ENCODE data around the gene DKK3.

The DKK3 gene

DNA sequence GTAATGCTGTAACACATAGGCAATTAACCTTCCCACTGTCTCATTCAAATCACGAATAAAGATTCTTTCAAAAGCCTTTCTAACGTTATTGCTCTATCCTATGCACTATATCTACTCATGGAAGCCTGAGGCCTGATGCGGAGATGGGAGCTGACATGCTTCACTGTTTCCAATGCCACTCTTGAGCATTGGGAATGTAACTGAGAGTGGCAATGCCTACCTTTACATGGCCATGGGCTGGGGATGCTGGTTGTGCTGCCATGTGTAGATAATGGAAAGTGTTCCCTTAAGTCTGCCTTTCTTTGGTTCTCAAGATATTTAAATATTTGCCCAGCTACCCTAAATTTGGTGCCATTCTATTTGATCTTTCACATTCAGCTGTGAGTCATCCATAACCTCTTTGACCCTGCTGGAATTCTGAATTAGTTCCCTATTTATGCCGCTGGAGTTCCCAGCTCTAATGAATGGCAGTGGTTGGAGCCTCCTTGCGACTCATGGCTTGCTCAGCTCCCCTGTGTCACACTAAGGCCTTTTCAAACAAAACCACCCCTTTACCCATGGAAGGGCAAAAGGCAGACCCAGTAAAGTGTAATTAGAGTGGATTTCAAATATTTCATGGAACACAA lies 21.4 kb upstream of the DKK3 start:
- no peak for DNase-seq (ENCODE audit: low read depth)

DNA sequence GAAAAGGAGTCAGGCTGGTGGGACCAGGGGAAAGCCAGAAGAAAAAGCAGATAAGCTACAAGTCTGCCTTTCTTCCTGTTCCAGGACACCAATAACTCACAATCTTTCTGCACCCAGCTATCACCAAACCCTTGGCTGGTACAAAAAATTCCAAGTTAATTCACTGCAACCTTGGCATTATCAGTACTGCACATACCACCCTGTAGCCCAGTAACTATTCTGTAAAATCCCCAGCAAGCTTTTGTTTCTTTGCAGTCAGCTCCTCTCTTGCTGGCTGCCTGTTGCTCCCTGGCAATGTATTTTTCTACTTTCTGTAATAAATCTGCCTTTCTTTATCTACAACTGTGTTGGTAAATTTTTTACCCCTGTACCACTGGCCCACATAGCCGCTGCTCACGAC lies 20.7 kb upstream of the DKK3 start:
- no peak for DNase-seq (ENCODE audit: low read depth)

- DNase-seq (ENCODE audit: low read depth), result no peak
Observed at GRCh38 chr11:12028303-12028702, 19.9 kb upstream of the DKK3 start.

GRCh38 chr11:12026331-12027211 lies 18.1 kb upstream of the DKK3 start:
- DNase-seq (ENCODE audit: low read depth), result no peak

DNA sequence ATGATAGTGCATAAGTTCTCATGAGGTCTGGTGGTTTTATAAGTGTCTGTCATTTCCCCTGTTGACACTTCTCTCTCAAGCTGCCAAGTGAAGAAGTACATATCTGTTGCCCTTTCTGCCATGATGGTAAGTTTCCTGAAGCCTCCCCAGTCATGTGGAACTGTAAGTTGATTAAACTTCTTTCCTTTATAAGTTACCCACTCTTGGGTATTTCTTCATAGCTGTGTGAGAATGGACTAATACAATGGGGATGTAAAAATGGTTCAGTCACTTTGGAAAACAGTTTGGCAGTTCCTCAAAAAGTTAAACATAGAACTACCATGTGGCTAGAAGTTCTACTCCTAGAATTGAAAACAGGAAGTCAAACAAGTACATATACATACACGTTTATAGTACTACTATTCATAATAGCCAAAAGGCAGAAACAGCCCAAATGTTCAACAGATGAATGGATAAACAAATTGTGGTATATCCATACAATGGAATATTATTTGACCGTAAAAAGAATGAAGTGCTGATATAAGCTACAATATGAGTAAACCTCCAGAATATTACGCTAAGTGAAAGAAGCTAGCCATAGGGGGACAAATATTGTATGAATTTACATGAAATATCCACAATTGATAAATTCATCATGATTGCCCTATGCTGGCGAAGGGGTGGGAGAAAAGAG lies 16.0 kb upstream of the DKK3 start:
- no peak for DNase-seq (ENCODE audit: low read depth)

- no peak for DNase-seq (ENCODE audit: low read depth)
Observed at GRCh38 chr11:12023015-12023414, 14.6 kb upstream of the DKK3 start.

DNA sequence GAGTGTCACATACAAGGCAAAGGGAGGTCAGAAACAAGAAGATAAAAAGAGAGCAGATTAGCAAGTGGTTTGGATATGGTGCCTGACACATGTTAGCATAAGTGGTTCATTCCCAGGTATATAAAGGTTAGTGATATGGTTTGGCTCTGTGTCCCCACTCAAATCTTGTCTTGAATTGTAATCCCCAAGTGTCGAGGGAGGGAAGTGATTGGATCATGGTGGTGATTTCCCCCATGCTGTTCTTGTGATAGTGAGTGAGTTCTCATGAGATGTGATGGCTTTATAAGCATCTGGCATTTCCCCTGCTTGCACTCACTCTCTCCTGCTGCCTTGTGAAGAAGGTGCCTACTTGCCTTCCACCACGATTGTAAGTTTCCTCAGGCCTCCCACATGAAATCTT lies 12.1 kb upstream of the DKK3 start:
- DNase-seq (ENCODE audit: low read depth), result no peak

GRCh38 chr11:12019866-12020416 lies 11.5 kb upstream of the DKK3 start:
- DNase-seq (ENCODE audit: low read depth), result no peak

GRCh38 chr11:12019337-12019736 lies 10.9 kb upstream of the DKK3 start:
- no peak for DNase-seq (ENCODE audit: low read depth)

DNA sequence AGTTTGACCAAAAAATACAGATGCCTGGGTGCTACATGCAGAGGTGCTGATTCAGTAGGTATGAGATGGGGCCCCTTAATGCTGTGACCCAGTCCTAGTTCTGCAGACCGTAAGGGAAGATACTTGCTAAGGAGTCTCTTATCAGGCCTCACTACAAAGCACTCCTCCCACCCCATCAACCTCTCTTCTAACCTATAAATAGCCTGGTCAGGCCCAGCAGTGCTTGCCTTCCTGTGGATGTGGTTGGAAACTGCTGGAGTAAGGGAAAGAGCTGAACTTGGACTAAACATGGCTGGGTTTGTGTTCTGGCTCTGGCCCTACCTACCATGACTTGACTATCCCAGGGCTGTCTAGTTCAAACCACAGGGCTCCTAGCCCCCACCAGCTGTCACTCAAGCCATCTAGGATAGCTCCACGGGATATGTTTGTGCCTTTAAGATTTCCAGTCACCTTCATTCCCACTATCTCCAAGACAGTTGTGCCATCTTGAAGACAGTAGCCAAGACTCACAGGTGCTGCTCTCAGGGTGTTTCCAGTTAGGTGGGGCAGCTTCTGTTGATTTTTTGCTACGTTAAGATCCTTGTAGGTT lies 9.5 kb upstream of the DKK3 start:
- DNase-seq (ENCODE audit: low read depth), result no peak

DNA sequence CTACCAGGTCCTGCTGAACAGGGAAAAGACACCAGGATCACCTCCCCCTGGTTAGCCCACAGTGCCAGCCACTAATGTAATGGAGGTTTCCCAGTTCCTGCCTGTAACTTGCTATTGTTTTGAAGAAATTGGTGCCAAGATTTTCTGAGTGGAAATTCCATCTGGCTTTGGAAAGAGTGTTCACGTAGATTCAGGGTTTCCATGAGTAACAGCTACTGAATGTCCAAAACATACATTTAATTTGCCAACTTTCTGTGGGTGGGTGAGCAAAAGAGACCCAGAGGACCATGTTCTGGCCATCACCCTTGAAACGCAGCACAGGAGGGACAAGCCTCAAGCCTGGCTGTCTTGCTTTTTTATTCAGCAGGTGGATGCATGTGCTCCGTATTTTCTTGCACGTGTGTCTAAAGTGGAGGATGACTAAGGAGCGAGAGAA lies 8.8 kb upstream of the DKK3 start:
- no peak for DNase-seq (ENCODE audit: low read depth)

DNA sequence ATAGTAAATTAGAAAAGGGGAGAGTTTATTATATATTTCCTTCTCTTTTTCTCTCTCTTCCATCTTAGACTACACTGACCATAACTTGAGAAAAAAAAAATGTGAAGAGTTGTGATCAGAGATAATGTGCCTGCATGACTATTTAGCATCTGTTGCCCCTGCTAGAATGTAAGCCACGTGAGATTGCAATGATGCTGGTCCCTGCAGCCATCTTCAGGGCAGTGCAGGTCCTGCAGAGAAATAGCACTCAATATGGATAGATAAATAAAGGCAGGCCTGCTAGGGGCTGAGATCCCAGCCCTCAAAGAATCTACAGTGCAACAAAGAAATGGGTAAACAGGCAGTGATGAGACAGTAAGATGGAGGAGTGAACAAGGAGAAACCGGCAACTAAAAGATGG lies 7.8 kb upstream of the DKK3 start:
- no peak for DNase-seq (ENCODE audit: low read depth)

GRCh38 chr11:12015486-12015885 lies 7.1 kb upstream of the DKK3 start:
- DNase-seq (ENCODE audit: low read depth), result no peak

DNA sequence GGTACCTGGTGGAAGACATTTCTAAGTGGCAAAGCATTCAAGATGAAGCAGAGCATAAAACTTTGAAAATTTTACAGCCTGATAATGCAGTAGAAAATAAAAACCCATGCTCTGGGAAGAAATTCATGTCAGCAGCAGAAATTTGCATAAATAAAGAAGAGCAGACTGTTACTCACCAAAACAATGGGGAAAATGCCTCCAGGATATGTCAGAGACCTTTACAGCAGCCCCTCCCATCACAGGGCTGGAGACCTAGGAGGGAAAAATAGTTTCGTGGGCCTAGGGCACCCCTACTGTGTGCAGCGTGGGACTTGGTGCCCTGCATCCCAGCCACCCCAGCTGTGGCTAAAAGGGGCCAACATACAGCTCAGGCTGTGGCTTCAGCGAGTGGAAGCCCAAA lies 5.4 kb upstream of the DKK3 start:
- DNase-seq (ENCODE audit: low read depth), result no peak

DNA sequence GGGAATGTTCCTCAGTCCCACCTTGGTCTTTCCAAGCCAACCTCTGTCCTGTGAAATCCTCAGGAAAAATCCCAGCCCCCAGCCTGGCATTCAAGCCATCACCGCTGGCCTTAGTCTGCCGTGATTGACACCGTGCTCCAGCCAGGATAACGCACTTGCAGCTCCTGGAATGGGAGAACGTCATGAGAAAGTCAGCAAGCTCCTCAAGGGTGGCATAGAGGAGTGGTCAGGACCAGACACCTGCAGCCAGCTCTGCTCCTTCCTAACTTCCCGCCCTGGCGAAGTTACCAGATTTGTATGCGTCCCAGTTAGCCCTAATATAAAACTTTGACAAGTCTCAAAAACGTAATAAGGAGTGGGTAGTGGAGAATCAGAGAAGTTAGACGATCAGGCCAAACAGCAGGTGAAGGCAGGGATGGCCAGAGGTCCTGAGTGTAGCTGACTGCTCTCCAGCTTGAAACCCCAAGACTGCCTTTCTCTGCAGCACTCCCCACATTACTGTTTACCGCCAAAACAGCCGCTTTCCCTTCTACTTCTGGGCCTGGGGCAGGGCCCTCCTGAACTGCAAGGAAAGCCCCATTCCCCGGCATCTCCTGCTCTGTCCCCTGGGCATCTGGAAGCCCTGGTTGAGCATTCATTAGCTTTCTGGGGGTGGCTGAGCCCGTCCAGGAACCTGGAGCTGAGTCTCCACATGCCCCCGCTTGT lies 1.3 kb upstream of the DKK3 start:
- DNase-seq (ENCODE audit: low read depth), result no peak

DNA sequence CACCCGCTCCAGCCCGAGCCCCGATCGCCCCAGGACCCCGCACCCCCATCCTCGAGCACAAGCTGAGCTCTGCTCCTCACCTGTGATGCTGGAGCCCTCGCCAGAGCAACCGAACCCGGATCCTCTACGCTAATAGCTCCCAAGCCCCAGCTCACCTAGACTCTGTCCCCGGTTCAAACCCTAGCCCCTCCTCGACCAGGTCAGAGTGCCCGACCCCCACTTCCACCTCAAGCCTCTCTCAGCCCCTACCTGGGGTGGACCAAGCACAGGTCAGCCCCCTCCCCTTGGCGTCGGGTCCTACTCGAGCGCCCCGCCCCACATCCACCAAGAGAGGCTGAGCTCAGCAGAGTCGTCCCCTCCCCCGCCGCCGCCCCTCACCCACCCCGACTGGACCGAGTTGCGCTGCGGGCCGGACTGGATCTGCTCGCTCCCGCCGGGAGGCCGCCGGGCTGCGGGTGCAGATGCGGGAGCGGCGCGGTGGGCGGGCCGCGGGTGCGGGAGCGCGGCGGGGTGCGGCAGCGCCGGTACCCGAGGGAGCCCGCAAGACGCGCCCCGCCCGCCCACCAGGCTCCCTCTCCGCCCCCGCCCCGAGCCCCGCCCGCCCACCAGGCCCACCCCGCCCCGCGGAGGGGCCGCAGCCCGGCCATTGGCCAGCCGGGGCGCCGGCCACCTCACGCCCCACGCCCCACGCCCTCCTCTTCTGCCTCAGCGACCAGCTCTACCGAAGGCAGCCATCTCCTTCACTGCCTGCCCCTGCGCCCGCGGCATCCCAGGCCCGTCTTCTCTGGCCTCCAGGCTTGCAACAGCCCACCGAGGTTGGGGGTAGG lies 577 bp upstream of the DKK3 start:
- DNase-seq (ENCODE audit: low read depth), result no peak

DNA sequence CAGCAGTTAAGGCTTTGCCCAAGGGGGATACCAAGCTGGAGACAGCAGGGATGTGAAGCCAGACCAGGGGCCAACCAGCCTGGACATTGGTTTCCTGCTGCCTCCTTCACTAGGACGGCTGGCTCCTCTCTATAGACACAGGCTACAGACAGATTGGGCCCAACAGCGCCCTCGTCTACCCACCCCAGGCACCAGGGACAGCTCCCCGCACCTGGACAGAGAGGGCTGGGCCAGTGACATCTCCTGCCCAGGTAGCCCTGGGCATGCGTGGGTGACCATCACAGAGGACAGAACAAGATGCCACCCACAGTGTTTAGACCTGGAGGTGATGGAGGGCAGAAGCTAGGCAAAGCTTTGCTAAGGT lies 1.2 kb downstream of the DKK3 start:
- no peak for DNase-seq (ENCODE audit: low read depth)

DNA sequence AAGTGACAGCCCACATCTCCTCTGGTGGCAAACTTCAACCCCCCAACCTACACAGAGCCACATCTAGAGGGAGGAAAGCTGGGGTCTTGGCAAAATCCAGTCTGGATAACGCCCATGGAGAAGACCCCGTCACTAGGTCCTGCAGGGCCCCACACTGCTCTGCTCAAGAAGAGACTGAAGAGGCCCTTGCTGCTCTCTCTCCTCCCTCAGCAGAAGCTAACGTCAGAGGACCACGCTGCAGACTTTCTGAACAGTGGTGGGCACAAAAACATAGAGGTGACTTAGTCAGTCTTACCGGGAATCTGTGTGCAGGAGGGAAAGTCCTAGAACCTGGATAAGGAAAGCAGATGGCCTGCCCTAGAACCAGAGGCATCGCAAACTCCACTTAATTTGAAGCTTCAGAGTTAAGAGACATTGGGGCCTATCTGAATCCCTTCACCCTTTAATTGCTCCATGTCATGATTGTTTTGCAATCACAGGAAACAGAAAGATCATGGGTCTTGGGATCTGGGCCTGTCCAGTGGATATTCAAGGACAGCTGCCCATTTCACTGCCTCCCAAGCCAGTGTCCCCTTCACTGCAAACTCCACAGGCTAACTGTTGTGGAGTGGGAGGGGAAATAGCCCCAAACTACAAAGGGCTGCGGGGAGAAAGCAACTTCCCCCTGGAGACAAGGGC lies 1.7 kb downstream of the DKK3 start:
- no peak for DNase-seq (ENCODE audit: low read depth)

- DNase-seq (ENCODE audit: low read depth), result no peak
Observed at GRCh38 chr11:12005476-12005875, 3.0 kb downstream of the DKK3 start.

GRCh38 chr11:12005061-12005460 lies 3.4 kb downstream of the DKK3 start:
- no peak for DNase-seq (ENCODE audit: low read depth)

Data from activated T-cell treated with anti-CD3 and anti-CD28 coated beads for 48 hours (primary cell).